HG03175 (cell line): ENCODE measurements around the gene KCNH3.

Source experiments
- ATAC-seq: cut with Tn5 transposase; IDR thresholded peaks from one replicate; pipeline ENCODE4 v1.9.1; 2021; ENCODE audit warnings: mild to moderate bottlenecking, moderate library complexity; ENCODE audit not compliant: unreplicated experiment

KCNH3 gene

GRCh38 chr12:49543221-49543913 is 4.5 kb downstream of the KCNH3 start:
- no peak for ATAC-seq

- ATAC-seq: no peak
These were observed 5.3 kb downstream of the KCNH3 start for GRCh38 chr12:49543914-49544815.

GRCh38 chr12:49545815-49546214 is 7.0 kb downstream of the KCNH3 start:
- no peak for ATAC-seq

GRCh38 chr12:49546481-49546880 is 7.7 kb downstream of the KCNH3 start:
- no peak for ATAC-seq

GRCh38 chr12:49547090-49547690 is 8.4 kb downstream of the KCNH3 start:
- no peak for ATAC-seq

GRCh38 chr12:49548481-49548821 is 9.6 kb downstream of the KCNH3 start:
- no peak for ATAC-seq

GRCh38 chr12:49548822-49549648 is 10.2 kb downstream of the KCNH3 start:
- no peak for ATAC-seq

GRCh38 chr12:49549735-49550692 is 11.2 kb downstream of the KCNH3 start:
- ATAC-seq: no peak

GRCh38 chr12:49550693-49551252 is 11.9 kb downstream of the KCNH3 start:
- ATAC-seq: no peak

- no peak for ATAC-seq
These were observed 13.2 kb downstream of the KCNH3 start for GRCh38 chr12:49552014-49552413.

- no peak for ATAC-seq
These were observed 13.6 kb downstream of the KCNH3 start for GRCh38 chr12:49552425-49552824.

- no peak for ATAC-seq
These were observed 14.1 kb downstream of the KCNH3 start for GRCh38 chr12:49552899-49553298.

- ATAC-seq: no peak
These were observed 14.8 kb downstream of the KCNH3 start for GRCh38 chr12:49553512-49554088.

- ATAC-seq: no peak
These were observed 15.4 kb downstream of the KCNH3 start for GRCh38 chr12:49554266-49554665.

- no peak for ATAC-seq
These were observed 17.0 kb downstream of the KCNH3 start for GRCh38 chr12:49555631-49556390.

- ATAC-seq: no peak
These were observed 17.8 kb downstream of the KCNH3 start for GRCh38 chr12:49556391-49557186.

- no peak for ATAC-seq
These were observed 18.5 kb downstream of the KCNH3 start for GRCh38 chr12:49557187-49557916.
